PC-9 (cell line): ENCODE results near the gene NMT2. TPM values are rescaled to one million over a fixed set of nuclear protein-coding genes. Genes with fewer than 3 reads are reported as not detected.

Experiments
- BruUV-seq: library from RNA; stranded (reverse); fragments of 400-500 nt; replicated peaks from 2 replicates; lab custom pipeline; 2021; lab: Mats Ljungman, UMichigan
- CTCF ChIA-PET: fragments of 300-600 bp; sonication (Branson Sonifier 250); formaldehyde crosslinking; loops from one replicate; lab custom pipeline; 2022; ENCODE audit warnings: antibody characterized with exemption; lab: Charles Lee
- POLR2A ChIA-PET: fragments of 300-600 bp; sonication (Branson Sonifier 250); formaldehyde crosslinking; loops from one replicate; lab custom pipeline; 2022; ENCODE audit warnings: antibody characterized with exemption; ENCODE audit not compliant: unreplicated experiment; lab: Charles Lee
- DNase-seq, 2 experiments: peaks; one replicate each; pipeline versions ENCODE4 v3.0.0 to v3.0.0-alpha.2; 2015 to 2022; ENCODE audit warnings: mixed read lengths in 1 of 2
- H2AFZ ChIP-seq: fragments of 200-600 bp; sonication (generic); 2 replicates; pipeline ENCODE4 v1.8.1; 2017; ENCODE audit warnings: antibody characterized with exemption
- H3F3A ChIP-seq: fragments of 200-600 bp; sonication (generic); 2 replicates; pipeline ENCODE4 v1.8.1; 2017; ENCODE audit warnings: antibody characterized with exemption, mild to moderate bottlenecking, low read depth; ENCODE audit not compliant: insufficient read depth
- H3K27ac ChIP-seq: fragments of 200-600 bp; sonication (generic); 2 replicates; pipeline ENCODE4 v1.6.1; 2016; ENCODE audit warnings: mixed run types
- H3K27me3 ChIP-seq: fragments of 200-600 bp; sonication (generic); 2 replicates; pipeline ENCODE4 v1.6.1; 2016; ENCODE audit warnings: low read depth, mixed run types; ENCODE audit not compliant: insufficient read depth
- H3K36me3 ChIP-seq: fragments of 200-600 bp; sonication (generic); 2 replicates; pipeline ENCODE4 v1.6.1; 2016; ENCODE audit warnings: low read depth, mixed run types
- H3K4me1 ChIP-seq: fragments of 200-600 bp; sonication (generic); replicated peaks from 2 replicates; pipeline ENCODE4 v1.6.1; 2016; ENCODE audit warnings: mixed run types; ENCODE audit not compliant: insufficient read depth
- H3K4me2 ChIP-seq: fragments of 200-600 bp; sonication (generic); 2 replicates; pipeline ENCODE4 v1.6.1; 2017; ENCODE audit warnings: mixed run types
- H3K4me3 ChIP-seq: fragments of 200-600 bp; sonication (generic); 2 replicates; pipeline ENCODE4 v1.6.1; 2016; ENCODE audit warnings: mixed run types
- H3K79me2 ChIP-seq: fragments of 200-600 bp; sonication (generic); 2 replicates; pipeline ENCODE4 v1.6.1; 2017; ENCODE audit warnings: low read depth, mixed run types
- H3K9me2 ChIP-seq: fragments of 200-600 bp; sonication (generic); 2 replicates; pipeline ENCODE4 v1.8.1; 2017; ENCODE audit warnings: mild to moderate bottlenecking; ENCODE audit not compliant: insufficient read depth
- H3K9me3 ChIP-seq: fragments of 200-600 bp; sonication (generic); 2 replicates; pipeline ENCODE4 v1.8.1; 2016; ENCODE audit warnings: low read depth; ENCODE audit not compliant: insufficient read depth
- H4K20me1 ChIP-seq: fragments of 200-600 bp; sonication (generic); 2 replicates; pipeline ENCODE4 v1.8.1; 2017; ENCODE audit not compliant: insufficient read depth
- CTCF ChIP-seq: fragments of 200-600 bp; sonication (generic); conservative IDR thresholded peaks from 2 replicates; pipeline ENCODE4 v1.6.1; 2017; ENCODE audit warnings: mixed run types, antibody characterized with exemption, mild to moderate bottlenecking, moderate library complexity
- EZH2 ChIP-seq: fragments of 200-600 bp; sonication (generic); IDR thresholded peaks from 2 replicates; pipeline ENCODE4 v1.8.0; 2017; ENCODE audit warnings: antibody characterized with exemption, low read depth
- intact Hi-C: fragments of 100-400 bp; cut with micrococcal nuclease; formaldehyde crosslinking; loops from one replicate; pipeline ENCODE4 v1.10.0; 2022; ENCODE audit not compliant: unreplicated experiment
- total RNA-seq: library from RNA; stranded (reverse); gene quantifications from 2 replicates; pipeline ENCODE4 v1.2.3, GENCODE V29; 2021

Gene NMT2
- total RNA-seq, 1 experiment from 2014 or later, result 11.0 TPM

- ChIA-PET CTCF (no interaction called here), POLR2A (no interaction called here)
- H4K20me1 ChIP-seq, result no peaks in the 10 kb centered on the region
- H2AFZ ChIP-seq, result no peak overlapping the region
- intact Hi-C loops, result no loop called here
- DNase-seq, result no peak
- no peaks in the 10 kb centered on the region for H3F3A ChIP-seq
- H3K36me3 ChIP-seq, result 0 out of 2 replicates have a peak, but pooled peaks cover 2% of the 10 kb centered on the region
- H3K27ac ChIP-seq, result no peak overlapping the region
- no peaks in the 10 kb centered on the region for H3K9me2 ChIP-seq
- H3K9me3 ChIP-seq, result no peaks in the 10 kb centered on the region
- H3K4me3 ChIP-seq, result no peak overlapping the region
- no TSS peak for BruUV-seq
- TF ChIP-seq EZH2, result no peak
- TF ChIP-seq CTCF, result no peak
- no peaks in the 10 kb centered on the region for H3K4me1 ChIP-seq
- H3K4me2 ChIP-seq, result no peak overlapping the region
- no peaks in the 10 kb centered on the region for H3K79me2 ChIP-seq
- no peaks in the 10 kb centered on the region for H3K27me3 ChIP-seq
These were observed 45.9 kb downstream of the NMT2 start for GRCh38 chr10:15122477-15123030.

- ChIA-PET CTCF (no interaction called here), POLR2A (no interaction called here)
- Histone ChIP-seq H3K9me3 (no peaks in the 10 kb centered on the region), H3K4me3 (no peak overlapping the region), H3K4me1 (no peaks in the 10 kb centered on the region), H3K79me2 (no peaks in the 10 kb centered on the region), H4K20me1 (no peaks in the 10 kb centered on the region), H3K36me3 (0 out of 2 replicates have a peak, but pooled peaks cover 3% of the 10 kb centered on the region), H2AFZ (no peak overlapping the region), H3F3A (no peaks in the 10 kb centered on the region), H3K9me2 (no peaks in the 10 kb centered on the region), H3K27ac (no peak overlapping the region), H3K4me2 (no peak overlapping the region), H3K27me3 (no peaks in the 10 kb centered on the region)
- TF ChIP-seq CTCF (no peak), EZH2 (no peak)
- intact Hi-C loops, result no loop called here
- BruUV-seq, result no TSS peak
- DNase-seq, result no peak
These were observed 46.8 kb downstream of the NMT2 start for GRCh38 chr10:15121707-15122106.

GRCh38 chr10:15120523-15120922 lies 48.0 kb downstream of the NMT2 start:
- POLR2A ChIA-PET, result interaction anchor here (0.6 kb wide), 1 partner anchor 902 kb away, joined by 4 read pairs; no protein-coding TSS in a partner anchor
- H3K36me3 ChIP-seq, result 0 out of 2 replicates have a peak, but pooled peaks cover 3% of the 10 kb centered on the region
- H3K9me3 ChIP-seq, result no peaks in the 10 kb centered on the region
- no TSS peak for BruUV-seq
- no peak overlapping the region for H3K4me2 ChIP-seq
- no peaks in the 10 kb centered on the region for H3K27me3 ChIP-seq
- CTCF ChIA-PET, result no interaction called here
- H3K4me3 ChIP-seq, result no peak overlapping the region
- no peaks in the 10 kb centered on the region for H3K79me2 ChIP-seq
- TF ChIP-seq CTCF, result no peak
- no peak for TF ChIP-seq EZH2
- no peak overlapping the region for H3K27ac ChIP-seq
- H4K20me1 ChIP-seq, result no peaks in the 10 kb centered on the region
- intact Hi-C loops, result no loop called here
- no peaks in the 10 kb centered on the region for H3K9me2 ChIP-seq
- H2AFZ ChIP-seq, result no peak overlapping the region
- no peaks in the 10 kb centered on the region for H3F3A ChIP-seq
- DNase-seq, result no peak
- no peaks in the 10 kb centered on the region for H3K4me1 ChIP-seq
